Measurements from ENCODE around the gene MMP15. TPM values are rescaled to one million over a fixed set of nuclear protein-coding genes. Genes with fewer than 3 reads are reported as not detected.

Gene MMP15
- total RNA-seq, 4 donors from 2014 or later, result 2.9 to 6.5 (median 4.5) TPM

GRCh38 chr16:57981636-57982035 lies 43.9 kb upstream of the MMP15 start:
- DNase-seq, result no peak
- Histone ChIP-seq H3K4me3 (no peak overlapping the region), H3K36me3 (no peaks in the 10 kb centered on the region), H3K27ac (no peak overlapping the region), H3K27me3 (peaks cover 0 to 4% (median 0%) of the 10 kb centered on the region in 4 donors), H3K4me1 (peaks cover 16 to 21% (median 16%) of the 10 kb centered on the region in 3 donors), H3K9me3 (no peaks in the 10 kb centered on the region)
- TF ChIP-seq POLR2A (IDR thresholded peaks at IDR 0.05), result no peak
- TF ChIP-seq, protein P1, sequence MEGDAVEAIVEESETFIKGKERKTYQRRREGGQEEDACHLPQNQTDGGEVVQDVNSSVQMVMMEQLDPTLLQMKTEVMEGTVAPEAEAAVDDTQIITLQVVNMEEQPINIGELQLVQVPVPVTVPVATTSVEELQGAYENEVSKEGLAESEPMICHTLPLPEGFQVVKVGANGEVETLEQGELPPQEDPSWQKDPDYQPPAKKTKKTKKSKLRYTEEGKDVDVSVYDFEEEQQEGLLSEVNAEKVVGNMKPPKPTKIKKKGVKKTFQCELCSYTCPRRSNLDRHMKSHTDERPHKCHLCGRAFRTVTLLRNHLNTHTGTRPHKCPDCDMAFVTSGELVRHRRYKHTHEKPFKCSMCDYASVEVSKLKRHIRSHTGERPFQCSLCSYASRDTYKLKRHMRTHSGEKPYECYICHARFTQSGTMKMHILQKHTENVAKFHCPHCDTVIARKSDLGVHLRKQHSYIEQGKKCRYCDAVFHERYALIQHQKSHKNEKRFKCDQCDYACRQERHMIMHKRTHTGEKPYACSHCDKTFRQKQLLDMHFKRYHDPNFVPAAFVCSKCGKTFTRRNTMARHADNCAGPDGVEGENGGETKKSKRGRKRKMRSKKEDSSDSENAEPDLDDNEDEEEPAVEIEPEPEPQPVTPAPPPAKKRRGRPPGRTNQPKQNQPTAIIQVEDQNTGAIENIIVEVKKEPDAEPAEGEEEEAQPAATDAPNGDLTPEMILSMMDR (IDR thresholded peaks at IDR 0.05), result no peak
- intact Hi-C loops (cut with DNase I), result no loop called here
- 69 to 91% methylated on average over 6 of the region's 7 CpGs for WGBS, 2 donors

DNA sequence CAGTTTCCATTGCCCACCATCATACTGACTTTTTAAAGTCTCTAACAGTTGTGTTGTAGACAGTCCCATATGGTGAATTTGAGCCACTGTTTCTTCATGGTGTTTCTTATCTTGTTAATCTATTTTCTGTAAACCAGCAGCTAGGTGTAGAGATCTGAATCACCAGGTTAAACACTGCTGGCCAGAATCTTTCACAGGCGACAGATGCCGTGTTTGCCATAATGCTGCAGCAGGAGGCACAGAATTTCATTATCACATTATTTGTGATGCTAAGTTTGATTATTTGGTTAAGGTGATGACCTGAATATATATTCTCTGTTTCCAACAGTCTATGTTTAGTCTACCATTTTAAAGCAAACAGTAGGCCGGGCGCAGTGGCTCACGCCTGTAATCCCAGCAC lies 43.2 kb upstream of the MMP15 start:
- 78 to 82% methylated on average over 5 of the region's 5 CpGs for WGBS, 2 donors
- intact Hi-C loops (cut with DNase I), result no loop called here
- H3K36me3 ChIP-seq, result no peaks in the 10 kb centered on the region
- H3K9me3 ChIP-seq, result no peaks in the 10 kb centered on the region
- DNase-seq, result no peak
- no peak overlapping the region for H3K4me3 ChIP-seq
- H3K27ac ChIP-seq, result no peak overlapping the region
- H3K4me1 ChIP-seq, result peaks cover 16 to 21% (median 16%) of the 10 kb centered on the region in 3 donors
- no peak for TF ChIP-seq POLR2A (IDR thresholded peaks at IDR 0.05)
- TF ChIP-seq, protein P1 (IDR thresholded peaks at IDR 0.05), result no peak
- H3K27me3 ChIP-seq, result peaks cover 0 to 4% (median 0%) of the 10 kb centered on the region in 4 donors

- H3K4me1 ChIP-seq, result peaks cover 16 to 38% (median 22%) of the 10 kb centered on the region in 3 donors
- no peaks in the 10 kb centered on the region for H3K9me3 ChIP-seq
- 0 to 14% methylated on average over 8 to 11 of the region's 64 CpGs for WGBS, 2 donors
- intact Hi-C loops (cut with DNase I), result no loop called here
- H3K27me3 ChIP-seq, result peaks cover 0 to 4% (median 0%) of the 10 kb centered on the region in 4 donors
- peak overlapping the region; percentile 60 to 76 (median 68) for H3K27ac ChIP-seq
- no peak for TF ChIP-seq POLR2A (IDR thresholded peaks at IDR 0.05)
- TF ChIP-seq, protein P1 (IDR thresholded peaks at IDR 0.05), result no peak
- peak overlapping the region; percentile 40 to 79 (median 56) for H3K4me3 ChIP-seq
- DNase-seq, result peak; percentile 26
- H3K36me3 ChIP-seq, result no peaks in the 10 kb centered on the region
Measured at GRCh38 chr16:57984443-57985203, 40.9 kb upstream of the MMP15 start.

GRCh38 chr16:57985204-57986181 lies 40.1 kb upstream of the MMP15 start:
- Histone ChIP-seq H3K9me3 (no peaks in the 10 kb centered on the region), H3K27ac (peak overlapping the region; percentile 60 to 76 (median 68)), H3K27me3 (peaks cover 0 to 4% (median 0%) of the 10 kb centered on the region in 4 donors), H3K4me3 (peak overlapping the region; percentile 40 to 79 (median 56)), H3K4me1 (peaks cover 16 to 38% (median 24%) of the 10 kb centered on the region in 3 donors), H3K36me3 (no peaks in the 10 kb centered on the region)
- intact Hi-C loops (cut with DNase I), result no loop called here
- TF ChIP-seq, protein P1 (IDR thresholded peaks at IDR 0.05), result no peak
- no peak for TF ChIP-seq POLR2A (IDR thresholded peaks at IDR 0.05)
- no peak for DNase-seq
- 12 to 40% methylated on average over 6 to 23 of the region's 62 CpGs for WGBS, 2 donors
